22Rv1 (cell line): Measurements from ENCODE around the gene TCF4.

Source experiments
- H3K27ac ChIP-seq: fragments of 450-650 bp; 2 replicates; pipeline ENCODE4 v1.5.1; 2017
- CTCF ChIP-seq: fragments of 450-650 bp; IDR thresholded peaks from 2 replicates; pipeline ENCODE4 v1.5.1; 2017; ENCODE audit warnings: mild to moderate bottlenecking
- ZFX ChIP-seq: fragments of 450-650 bp; IDR thresholded peaks from 2 replicates; pipeline ENCODE4 v1.6.1; 2017; ENCODE audit warnings: antibody characterized with exemption, borderline replicate concordance

TCF4 gene

GRCh38 chr18:55189972-55190371, 398.0 kb downstream of the TCF4 start:
- TF ChIP-seq ZFX (no peak), CTCF (no peak)
- no peak overlapping the region for H3K27ac ChIP-seq

GRCh38 chr18:55186588-55186987, 401.4 kb downstream of the TCF4 start:
- no peak for TF ChIP-seq ZFX
- no peak for TF ChIP-seq CTCF
- no peak overlapping the region for H3K27ac ChIP-seq

GRCh38 chr18:55185391-55185790, 402.6 kb downstream of the TCF4 start:
- no peak overlapping the region for H3K27ac ChIP-seq
- TF ChIP-seq ZFX (no peak), CTCF (no peak)

- no peak overlapping the region for H3K27ac ChIP-seq
- TF ChIP-seq CTCF (no peak), ZFX (no peak)
Measured at GRCh38 chr18:55179835-55180234, 408.2 kb downstream of the TCF4 start.

- TF ChIP-seq ZFX, result no peak
- no peak for TF ChIP-seq CTCF
- no peak overlapping the region for H3K27ac ChIP-seq
Measured at GRCh38 chr18:55179425-55179824, 408.6 kb downstream of the TCF4 start.

- no peak overlapping the region for H3K27ac ChIP-seq
- TF ChIP-seq CTCF, result no peak
- TF ChIP-seq ZFX, result no peak
Measured at GRCh38 chr18:55173291-55173690, 414.7 kb downstream of the TCF4 start.
